Measurements from ENCODE around the gene PHACTR3. TPM values are rescaled to one million over a fixed set of nuclear protein-coding genes. Genes with fewer than 3 reads are reported as not detected.

The PHACTR3 gene
- total RNA-seq, 1 experiment from 2014 or later = not detected

DNA sequence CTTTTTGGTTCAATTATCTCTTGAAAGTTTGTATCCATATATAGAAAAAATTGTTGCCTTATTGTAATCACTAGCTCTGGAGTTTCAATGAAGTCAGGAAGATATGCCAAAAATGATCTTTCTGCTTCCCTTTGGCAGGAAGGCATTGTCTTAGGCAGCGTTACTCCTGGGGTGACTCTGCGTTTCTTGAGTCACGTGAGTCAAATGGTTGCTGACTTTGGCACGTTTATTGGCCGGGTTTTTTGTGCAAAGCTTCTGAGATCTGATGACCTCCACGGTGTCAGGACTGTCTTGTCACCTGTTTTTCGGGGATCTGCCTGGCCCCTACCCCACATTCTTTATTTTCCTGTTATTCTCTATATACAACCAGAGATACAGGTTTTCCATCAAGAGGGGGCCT lies 10.4 kb downstream of the PHACTR3 start (continued):
- no peak for TF ChIP-seq CTCF (IDR thresholded peaks at IDR 0.05 in 2 of 3, conservative IDR thresholded peaks at IDR 0.05 in 1 of 3; ENCODE audit: borderline replicate concordance in 1 of 3, insufficient read depth in 1 of 3, low read depth in 2 of 3, low read length in 2 of 3)
- TF ChIP-seq EZH2 (IDR thresholded peaks at IDR 0.05) = no peak
- no peak for TF ChIP-seq ZNF274 (IDR thresholded peaks at IDR 0.05; ENCODE audit: low read depth, low read length)
- no peak for TF ChIP-seq POLR2AphosphoS5 (IDR thresholded peaks at IDR 0.05; ENCODE audit: low read depth, low read length)
- TF ChIP-seq POLR2A (IDR thresholded peaks at IDR 0.05; ENCODE audit: borderline replicate concordance, extremely low read depth, insufficient read depth, insufficient read length) = no peak
- no peak for TF ChIP-seq SRF (IDR thresholded peaks at IDR 0.05; ENCODE audit: low read depth)
- TF ChIP-seq ZFX (IDR thresholded peaks at IDR 0.05) = no peak
- TF ChIP-seq SP1 (IDR thresholded peaks at IDR 0.05; ENCODE audit: low read depth) = no peak
- TF ChIP-seq EGR1 (IDR thresholded peaks at IDR 0.05; ENCODE audit: low read depth) = no peak
- no peak for TF ChIP-seq SIN3A (IDR thresholded peaks at IDR 0.05; ENCODE audit: low read depth)

DNA sequence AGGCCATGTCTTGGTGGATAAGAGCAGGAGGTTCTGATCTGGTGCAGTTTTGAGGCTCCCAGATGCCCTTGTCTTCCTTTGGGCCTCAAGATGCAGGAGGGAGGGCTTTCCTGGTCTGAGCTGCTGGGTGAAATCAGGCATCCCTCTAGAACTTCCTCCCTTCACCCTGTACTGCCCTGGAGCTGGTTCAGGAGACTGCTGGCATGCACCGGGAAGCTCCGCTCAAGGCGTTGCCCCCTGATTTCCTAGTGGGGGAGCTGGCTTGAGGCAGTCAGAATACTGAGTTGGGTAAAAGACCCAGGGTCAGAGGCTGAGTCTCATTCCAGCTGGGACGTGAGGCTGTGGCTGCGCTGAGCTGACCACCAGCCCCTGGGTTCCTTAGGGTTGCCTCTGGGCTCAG lies 12.0 kb downstream of the PHACTR3 start:
- BruUV-seq (replicated peaks) = no TSS peak
- no peak for ATAC-seq
- H3K36me3 ChIP-seq (ENCODE audit: control insufficient read depth in 1 of 2, insufficient read depth in 2 of 2, low read length in 2 of 2) = no peaks in the 10 kb centered on the region

More for the DNA sequence above, 12.0 kb downstream of the PHACTR3 start:
- Histone ChIP-seq H3K9ac (ENCODE audit: low read length) (no peak overlapping the region), H4K20me1 (ENCODE audit: insufficient read depth) (no peaks in the 10 kb centered on the region), H3K9me2 (ENCODE audit: insufficient read depth) (no peaks in the 10 kb centered on the region), H3K79me2 (ENCODE audit: insufficient read depth, low read length) (no peaks in the 10 kb centered on the region), H2AFZ (ENCODE audit: low read depth, low read length, poor library complexity, severe bottlenecking) (no peak overlapping the region), H3K4me1 (ENCODE audit: control insufficient read depth in 1 of 2, insufficient read depth in 2 of 2, low read length in 2 of 2) (no peaks in the 10 kb centered on the region), H3K9me3 (ENCODE audit: control insufficient read depth in 1 of 2, insufficient read depth in 1 of 2, low read depth in 1 of 2, low read length in 2 of 2) (no peaks in the 10 kb centered on the region), H3K4me3 (replicated peaks in 1 of 2; ENCODE audit: low read depth in 1 of 2, low read length in 2 of 2) (no peak overlapping the region), H3K27ac (ENCODE audit: low read depth, low read length) (no peak overlapping the region), H3K4me2 (ENCODE audit: low read length) (no peak overlapping the region), H3K27me3 (ENCODE audit: insufficient read depth, low read length) (peaks cover 31% of the 10 kb centered on the region; the same call in 1 of the 2 replicates)
- POLR2A ChIA-PET = no interaction called here
- no peak for TF ChIP-seq ZFX (IDR thresholded peaks at IDR 0.05)
- TF ChIP-seq ELF1 (IDR thresholded peaks at IDR 0.05; ENCODE audit: borderline replicate concordance, low read depth) = no peak
- no peak for DNase-seq (ENCODE audit: low read depth, low spot score)
- intact Hi-C loops (cut with micrococcal nuclease) = no loop called here
- RAD21 ChIA-PET (ENCODE audit: low non-redundant PET in 1 of 2, low total read pairs in 2 of 2, uncharacterized antibody in 2 of 2, unreplicated experiment in 2 of 2) = no interaction called here
- CTCF ChIA-PET = no interaction called here

Data from HCT116 (cell line).